ENCODE measurements around the gene P2RX7. TPM values are rescaled to one million over a fixed set of nuclear protein-coding genes. Genes with fewer than 3 reads are reported as not detected.

The P2RX7 gene
- total and polyA plus RNA-seq, 2 donors (not counting 3 experiments of a cell fraction or from before 2014, with no cell fraction given) = 1.3 to 8.1 TPM

- intact Hi-C loops (cut with micrococcal nuclease) (no loop called here), dilution Hi-C loops (cut with MboI; ENCODE audit: extremely low pct_ligation_motif_present, low sequenced_read_pairs) (no loop called here)
- no peaks in the 10 kb centered on the region for H3K79me2 ChIP-seq (ENCODE audit: control insufficient read depth, insufficient read depth, low read length)
- DNase-seq (ENCODE audit: low read depth, low spot score) (no peak), FAIRE-seq (no peak)
- H3K9me1 ChIP-seq (replicated peaks; ENCODE audit: control insufficient read depth, extremely low read depth, insufficient read depth, low read length) = no peaks in the 10 kb centered on the region
- no peak overlapping the region for H3K4me2 ChIP-seq (ENCODE audit: insufficient read depth, low read length)
- H3K4me3 ChIP-seq (replicated peaks in 1 of 3; ENCODE audit: insufficient read depth in 1 of 3, low read depth in 1 of 3, low read length in 3 of 3) = no peak overlapping the region
- peaks cover 0 to 2% of the 10 kb centered on the region in 2 experiments for H3K27me3 ChIP-seq (ENCODE audit: control insufficient read depth in 2 of 2, insufficient read depth in 2 of 2, low read length in 2 of 2)
- POLR2A ChIA-PET = no interaction called here
- H2AFZ ChIP-seq (ENCODE audit: low read depth, low read length) = no peak overlapping the region
- H4K20me1 ChIP-seq (replicated peaks; ENCODE audit: control insufficient read depth, extremely low read depth, insufficient read depth, low read length) = no peaks in the 10 kb centered on the region
- H3K9ac ChIP-seq (replicated peaks; ENCODE audit: extremely low read depth, insufficient read depth, low read length) = no peak overlapping the region
- H3K27ac ChIP-seq (ENCODE audit: insufficient read depth, low read depth, low read length) = no peak overlapping the region
- TF ChIP-seq MYC (IDR thresholded peaks at IDR 0.05; ENCODE audit: low read depth, low read length) = no peak
- no peak for TF ChIP-seq CTCF (IDR thresholded peaks at IDR 0.05; ENCODE audit: extremely low read depth in 1 of 2, insufficient read depth in 1 of 2, low read depth in 1 of 2, low read length in 2 of 2)
- no peak for TF ChIP-seq JUN (IDR thresholded peaks at IDR 0.05; ENCODE audit: borderline replicate concordance, insufficient read depth, insufficient read length, low read depth)
- TF ChIP-seq MAX (IDR thresholded peaks at IDR 0.05; ENCODE audit: insufficient read depth, insufficient read length) = no peak
- no peak for TF ChIP-seq POLR2AphosphoS5 (IDR thresholded peaks at IDR 0.05; ENCODE audit: insufficient read depth, low read depth, low read length)
- TF ChIP-seq EZH2 (IDR thresholded peaks at IDR 0.05; ENCODE audit: borderline replicate concordance, low read depth, low read length, severe bottlenecking) = no peak
- TF ChIP-seq FOS (IDR thresholded peaks at IDR 0.05; ENCODE audit: borderline replicate concordance, insufficient read depth, low read length) = no peak
- TF ChIP-seq GATA2 (IDR thresholded peaks at IDR 0.05; ENCODE audit: insufficient read depth, insufficient read length, low read depth, low read length) = no peak
- no peak for TF ChIP-seq POLR2A (IDR thresholded peaks at IDR 0.05; ENCODE audit: low read depth, low read length)
- H3K4me1 ChIP-seq (ENCODE audit: control insufficient read depth, extremely low read depth, insufficient read depth, low read length) = no peaks in the 10 kb centered on the region
- BruUV-seq (replicated peaks) = no TSS peak
- no peaks in the 10 kb centered on the region for H3K36me3 ChIP-seq (ENCODE audit: control insufficient read depth in 2 of 2, extremely low read depth in 1 of 2, insufficient read depth in 2 of 2, low read length in 2 of 2)
- CTCF ChIA-PET = no interaction called here
- no peaks in the 10 kb centered on the region for H3K9me3 ChIP-seq (replicated peaks; ENCODE audit: control insufficient read depth, insufficient read depth, low read length)
Measured at GRCh38 chr12:121162384-121162783, 29.7 kb downstream of the P2RX7 start.

All from endothelial cell of umbilical vein (primary cell).